HuH-7.5 (cell line): ENCODE results near the gene SPOP.

Source experiments
- DNase-seq: peaks from one replicate; pipeline ENCODE4 v3.0.0; 2011; ENCODE audit warnings: low spot score

The SPOP gene

GRCh38 chr17:49549691-49550678, 127.9 kb downstream of the SPOP start:
- DNase-seq, result no peak

GRCh38 chr17:49549311-49549605, 128.6 kb downstream of the SPOP start:
- no peak for DNase-seq
